Muscle layer of colon (tissue), 2 donors: ENCODE data around the gene MRPL51.

Experiments
- H3K27ac ChIP-seq: one replicate; pipeline ENCODE4 v1.7.0; 2013; ENCODE audit warnings: low read depth, mild to moderate bottlenecking, low read length, moderate library complexity
- H3K27me3 ChIP-seq, 2 donors: one replicate each; pipeline ENCODE4 v1.7.0; 2013; ENCODE audit warnings: low read length in 2 of 2, mild to moderate bottlenecking in 2 of 2; ENCODE audit not compliant: insufficient read depth in 2 of 2, control insufficient read depth in 1 of 2
- H3K36me3 ChIP-seq: one replicate; pipeline ENCODE4 v1.7.0; 2013; ENCODE audit warnings: mild to moderate bottlenecking, low read length; ENCODE audit not compliant: insufficient read depth
- H3K4me1 ChIP-seq: one replicate; pipeline ENCODE4 v1.7.0; 2013; ENCODE audit warnings: mild to moderate bottlenecking, low read length; ENCODE audit not compliant: insufficient read depth
- H3K4me3 ChIP-seq, 2 donors: one replicate each; pipeline ENCODE4 v1.7.0; 2013; ENCODE audit warnings: low read length in 2 of 2, low read depth in 1 of 2, mild to moderate bottlenecking in 1 of 2, moderate library complexity in 1 of 2
- H3K9ac ChIP-seq: one replicate; pipeline ENCODE4 v1.7.0; 2013; ENCODE audit warnings: low read length
- H3K9me3 ChIP-seq: one replicate; pipeline ENCODE4 v1.7.0; 2013; ENCODE audit warnings: mild to moderate bottlenecking, low read length
- donor health status: abdominal sarcoma.
- donor health status: Adenocarcinoma of cecum.

Gene MRPL51

GRCh38 chr12:6528539-6529235 lies 35.6 kb upstream of the MRPL51 start:
- H3K9me3 ChIP-seq: no peaks in the 10 kb centered on the region
- no peak overlapping the region for H3K9ac ChIP-seq
- H3K4me1 ChIP-seq: peaks cover 14% of the 10 kb centered on the region
- H3K27me3 ChIP-seq: no peaks in the 10 kb centered on the region
- no peak overlapping the region for H3K27ac ChIP-seq
- no peak overlapping the region for H3K4me3 ChIP-seq
- H3K36me3 ChIP-seq: peaks cover 70% of the 10 kb centered on the region

GRCh38 chr12:6527711-6528110 lies 34.6 kb upstream of the MRPL51 start:
- H3K9me3 ChIP-seq: no peaks in the 10 kb centered on the region

GRCh38 chr12:6526766-6527525 lies 33.9 kb upstream of the MRPL51 start:
- Histone ChIP-seq H3K9ac (no peak overlapping the region), H3K4me3 (no peak overlapping the region), H3K27me3 (no peaks in the 10 kb centered on the region), H3K4me1 (peaks cover 2% of the 10 kb centered on the region), H3K36me3 (peaks cover 85% of the 10 kb centered on the region), H3K27ac (no peak overlapping the region), H3K9me3 (no peaks in the 10 kb centered on the region)

More at GRCh38 chr12:6527711-6528110, 34.6 kb upstream of the MRPL51 start:
- H3K36me3 ChIP-seq: peaks cover 77% of the 10 kb centered on the region
- H3K27ac ChIP-seq: no peak overlapping the region
- no peak overlapping the region for H3K9ac ChIP-seq
- H3K4me1 ChIP-seq: peaks cover 10% of the 10 kb centered on the region
- H3K27me3 ChIP-seq: no peaks in the 10 kb centered on the region
- H3K4me3 ChIP-seq: no peak overlapping the region

- Histone ChIP-seq H3K9ac (no peak overlapping the region), H3K4me1 (no peaks in the 10 kb centered on the region), H3K27ac (no peak overlapping the region), H3K9me3 (no peaks in the 10 kb centered on the region), H3K36me3 (peaks cover 92% of the 10 kb centered on the region), H3K4me3 (no peak overlapping the region), H3K27me3 (no peaks in the 10 kb centered on the region)
Measured at GRCh38 chr12:6526201-6526600, 33.1 kb upstream of the MRPL51 start.

- Histone ChIP-seq H3K9me3 (no peaks in the 10 kb centered on the region), H3K9ac (no peak overlapping the region), H3K4me1 (no peaks in the 10 kb centered on the region), H3K27ac (no peak overlapping the region), H3K4me3 (no peak overlapping the region), H3K36me3 (peaks cover 82% of the 10 kb centered on the region), H3K27me3 (no peaks in the 10 kb centered on the region)
Measured at GRCh38 chr12:6524648-6525047, 31.6 kb upstream of the MRPL51 start.

- no peak overlapping the region for H3K4me3 ChIP-seq
- no peak overlapping the region for H3K27ac ChIP-seq
- peaks cover 78% of the 10 kb centered on the region for H3K36me3 ChIP-seq
- H3K27me3 ChIP-seq: no peaks in the 10 kb centered on the region
- no peak overlapping the region for H3K9ac ChIP-seq
- H3K9me3 ChIP-seq: no peaks in the 10 kb centered on the region
- H3K4me1 ChIP-seq: no peaks in the 10 kb centered on the region
Measured at GRCh38 chr12:6523708-6524107, 30.6 kb upstream of the MRPL51 start.

- no peaks in the 10 kb centered on the region for H3K9me3 ChIP-seq
- no peaks in the 10 kb centered on the region for H3K4me1 ChIP-seq
- no peak overlapping the region for H3K27ac ChIP-seq
- H3K4me3 ChIP-seq: no peak overlapping the region
- H3K36me3 ChIP-seq: peaks cover 71% of the 10 kb centered on the region
- H3K27me3 ChIP-seq: no peaks in the 10 kb centered on the region
- no peak overlapping the region for H3K9ac ChIP-seq
Measured at GRCh38 chr12:6522193-6522592, 29.1 kb upstream of the MRPL51 start.

GRCh38 chr12:6520186-6520585 lies 27.1 kb upstream of the MRPL51 start:
- Histone ChIP-seq H3K9ac (no peak overlapping the region), H3K4me1 (no peaks in the 10 kb centered on the region), H3K9me3 (no peaks in the 10 kb centered on the region), H3K4me3 (no peak overlapping the region), H3K27me3 (no peaks in the 10 kb centered on the region), H3K27ac (no peak overlapping the region), H3K36me3 (peaks cover 65% of the 10 kb centered on the region)

GRCh38 chr12:6508087-6508486 lies 15.0 kb upstream of the MRPL51 start:
- Histone ChIP-seq H3K36me3 (peaks cover 29% of the 10 kb centered on the region), H3K27me3 (no peaks in the 10 kb centered on the region), H3K27ac (no peak overlapping the region), H3K4me3 (no peak overlapping the region), H3K4me1 (no peaks in the 10 kb centered on the region), H3K9ac (no peak overlapping the region), H3K9me3 (no peaks in the 10 kb centered on the region)

GRCh38 chr12:6507102-6507998 lies 14.3 kb upstream of the MRPL51 start:
- no peak overlapping the region for H3K9ac ChIP-seq
- H3K36me3 ChIP-seq: peaks cover 21% of the 10 kb centered on the region
- H3K4me3 ChIP-seq: no peak overlapping the region
- no peak overlapping the region for H3K27ac ChIP-seq
- no peaks in the 10 kb centered on the region for H3K4me1 ChIP-seq
- H3K9me3 ChIP-seq: no peaks in the 10 kb centered on the region
- H3K27me3 ChIP-seq: no peaks in the 10 kb centered on the region

GRCh38 chr12:6500466-6500865 lies 7.4 kb upstream of the MRPL51 start:
- H3K4me1 ChIP-seq: peaks cover 1% of the 10 kb centered on the region
- H3K27ac ChIP-seq: no peak overlapping the region
- no peaks in the 10 kb centered on the region for H3K9me3 ChIP-seq
- no peak overlapping the region for H3K9ac ChIP-seq
- H3K4me3 ChIP-seq: no peak overlapping the region
- H3K36me3 ChIP-seq: peaks cover 18% of the 10 kb centered on the region
- no peaks in the 10 kb centered on the region for H3K27me3 ChIP-seq
